GM21786 (cell line): ENCODE data around the gene SORL1-AS1.

Source experiments
- ATAC-seq: cut with Tn5 transposase; IDR thresholded peaks from one replicate; pipeline ENCODE4 v1.9.1; 2021; ENCODE audit not compliant: unreplicated experiment

Gene SORL1-AS1

DNA sequence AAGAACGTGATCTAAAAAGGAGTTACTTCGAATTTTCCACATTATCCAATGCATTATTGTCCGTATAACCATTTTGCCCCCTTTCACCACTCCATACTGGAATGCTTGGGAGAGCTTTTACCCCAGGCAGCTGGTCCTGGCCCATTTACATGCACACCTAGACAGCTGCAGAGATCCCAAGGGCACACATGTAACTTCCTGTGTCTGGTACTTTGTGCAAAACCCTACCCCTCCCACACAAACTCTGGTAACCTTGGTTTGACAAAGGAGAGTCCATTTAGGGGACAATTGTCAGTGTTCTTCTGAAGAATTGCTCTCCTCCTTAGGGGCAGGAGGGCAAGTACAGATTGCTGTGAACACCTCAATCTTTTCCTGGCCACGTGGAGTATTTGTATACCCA is 58.0 kb downstream of the SORL1-AS1 start:
- ATAC-seq, result no peak

DNA sequence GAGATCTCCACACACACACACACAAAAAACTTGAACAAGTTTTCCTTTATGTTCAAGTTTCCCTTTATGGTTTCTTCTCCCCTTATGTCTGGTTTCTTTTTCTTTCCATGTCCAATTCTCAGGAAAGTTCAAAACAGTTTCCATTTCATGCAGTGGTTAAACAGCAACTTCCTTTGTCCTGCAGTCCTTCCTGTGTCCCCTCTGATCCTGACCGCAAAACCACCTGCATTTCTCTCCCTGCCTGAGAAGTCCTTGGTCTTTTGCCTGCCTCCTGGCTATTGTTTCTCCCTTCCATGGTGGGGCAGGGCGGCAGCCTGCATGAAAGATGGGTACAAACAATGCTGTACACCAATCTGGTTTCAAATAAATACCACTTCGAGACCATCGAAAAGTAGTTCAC is 58.9 kb downstream of the SORL1-AS1 start:
- no peak for ATAC-seq

DNA sequence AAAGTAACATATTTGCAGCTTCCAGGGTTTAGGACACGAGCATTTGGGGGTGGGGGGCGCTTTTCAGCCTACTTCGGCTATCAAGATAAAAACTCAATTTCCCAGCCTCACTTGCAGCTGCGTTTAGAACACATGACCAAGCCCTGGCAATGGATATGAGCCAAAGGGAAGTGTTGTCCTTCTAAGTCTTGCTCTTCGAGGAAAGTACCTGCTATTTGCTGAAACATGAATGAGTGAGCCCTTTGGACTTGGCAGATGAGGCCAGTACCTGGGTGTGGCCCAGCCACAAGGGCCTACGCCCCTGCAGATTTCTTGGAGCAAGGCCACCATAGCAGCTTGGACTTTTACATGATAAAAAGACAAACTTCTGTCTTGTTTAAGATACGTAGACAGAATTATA is 60.9 kb downstream of the SORL1-AS1 start:
- ATAC-seq, result no peak

- no peak for ATAC-seq
Measured at GRCh38 chr11:121389651-121390050, 63.1 kb downstream of the SORL1-AS1 start.
